SK-N-SH treated with all-trans-retinoic acid at 6 μM for 48 hours (cell line): ENCODE data around the gene KRTAP5-3.

Source experiments
- ATAC-seq: fragments of 200-7000 bp; cut with Tn5 transposase; 3 replicates; pipeline ENCODE4 v1.9.1; 2020; ENCODE audit warnings: mild to moderate bottlenecking, moderate library complexity
- ARNTL ChIP-seq: fragments of 450-650 bp; formaldehyde crosslinking; IDR thresholded peaks from 2 replicates; pipeline ENCODE4 v1.5.0; 2020; ENCODE audit warnings: low read depth, mild to moderate bottlenecking, moderate library complexity, borderline replicate concordance
- BACH2 ChIP-seq: fragments of 250-450 bp; sonication (Bioruptor Pico); IDR thresholded peaks from 2 replicates; pipeline ENCODE4 v1.9.0; 2021; ENCODE audit warnings: mild to moderate bottlenecking, borderline replicate concordance
- CREB5 ChIP-seq: fragments of 250-450 bp; sonication (Bioruptor Pico); IDR thresholded peaks from 2 replicates; pipeline ENCODE4 v1.5.1; 2020; ENCODE audit warnings: low read depth, mild to moderate bottlenecking, moderate library complexity
- CSDC2 ChIP-seq: fragments of 250-450 bp; sonication (Bioruptor Pico); IDR thresholded peaks from 2 replicates; pipeline ENCODE4 v1.5.0; 2020; ENCODE audit warnings: mild to moderate bottlenecking, moderate library complexity
- CSRNP3 ChIP-seq: fragments of 250-450 bp; sonication (Bioruptor Pico); IDR thresholded peaks from 2 replicates; pipeline ENCODE4 v1.5.1; 2021; ENCODE audit warnings: mild to moderate bottlenecking, moderate library complexity
- ESRRG ChIP-seq: fragments of 250-450 bp; sonication (Bioruptor Pico); IDR thresholded peaks from 2 replicates; pipeline ENCODE4 v1.6.1; 2021; ENCODE audit warnings: mild to moderate bottlenecking
- GLIS3 ChIP-seq: fragments of 250-450 bp; sonication (Bioruptor Pico); IDR thresholded peaks from 2 replicates; pipeline ENCODE4 v1.5.0; 2020; ENCODE audit warnings: mild to moderate bottlenecking, moderate library complexity
- ISL1 ChIP-seq: fragments of 250-450 bp; sonication (Bioruptor Pico); IDR thresholded peaks from 2 replicates; pipeline ENCODE4 v2.1.2; 2022; ENCODE audit warnings: mild to moderate bottlenecking, moderate library complexity
- OSR1 ChIP-seq: fragments of 250-450 bp; sonication (Bioruptor Pico); IDR thresholded peaks from 2 replicates; pipeline ENCODE4 v1.8.0; 2022; ENCODE audit warnings: moderate library complexity, mild to moderate bottlenecking, inconsistent platforms
- POU6F1 ChIP-seq: fragments of 250-450 bp; sonication (Bioruptor Pico); IDR thresholded peaks from 2 replicates; pipeline ENCODE4 v1.8.0; 2021; ENCODE audit warnings: low read depth, mild to moderate bottlenecking, moderate library complexity, borderline replicate concordance
- PPARA ChIP-seq: fragments of 250-450 bp; sonication (Bioruptor Pico); IDR thresholded peaks from 2 replicates; pipeline ENCODE4 v1.5.0; 2020; ENCODE audit warnings: mild to moderate bottlenecking, borderline replicate concordance
- RARB ChIP-seq: fragments of 250-450 bp; sonication (Bioruptor Pico); IDR thresholded peaks from 2 replicates; pipeline ENCODE4 v1.8.0; 2021; ENCODE audit warnings: mild to moderate bottlenecking, moderate library complexity
- SNAI2 ChIP-seq: fragments of 250-450 bp; sonication (Bioruptor Pico); IDR thresholded peaks from 2 replicates; pipeline ENCODE4 v1.5.0; 2020; ENCODE audit warnings: mild to moderate bottlenecking, moderate library complexity
- TOX ChIP-seq: fragments of 250-450 bp; sonication (Bioruptor Pico); IDR thresholded peaks from 2 replicates; pipeline ENCODE4 v1.8.0; 2021; ENCODE audit warnings: mild to moderate bottlenecking, moderate library complexity, borderline replicate concordance
- TSHZ2 ChIP-seq: fragments of 250-450 bp; sonication (Bioruptor Pico); IDR thresholded peaks from 2 replicates; pipeline ENCODE4 v1.5.0; 2020; ENCODE audit warnings: mild to moderate bottlenecking, moderate library complexity
- ZC3H10 ChIP-seq: fragments of 250-450 bp; sonication (Bioruptor Pico); IDR thresholded peaks from 2 replicates; pipeline ENCODE4 v1.5.1; 2021; ENCODE audit warnings: mild to moderate bottlenecking, moderate library complexity
- ZFP3 ChIP-seq: fragments of 250-450 bp; sonication (Bioruptor Pico); IDR thresholded peaks from 2 replicates; pipeline ENCODE4 v1.5.0; 2020; ENCODE audit warnings: mild to moderate bottlenecking, moderate library complexity
- ZFP30 ChIP-seq: fragments of 450-650 bp; formaldehyde crosslinking; IDR thresholded peaks from 2 replicates; pipeline ENCODE4 v1.5.0; 2022; ENCODE audit warnings: mild to moderate bottlenecking, moderate library complexity
- ZNF565 ChIP-seq: fragments of 450-650 bp; formaldehyde crosslinking; conservative IDR thresholded peaks from 2 replicates; pipeline ENCODE4 v1.5.0; 2020; ENCODE audit warnings: low read depth, mild to moderate bottlenecking, moderate library complexity
- ZNF70 ChIP-seq: fragments of 450-650 bp; formaldehyde crosslinking; IDR thresholded peaks from 2 replicates; pipeline ENCODE4 v1.5.0; 2020; ENCODE audit warnings: mild to moderate bottlenecking, moderate library complexity
- ZNF8 ChIP-seq: fragments of 450-650 bp; formaldehyde crosslinking; IDR thresholded peaks from 2 replicates; pipeline ENCODE4 v1.5.0; 2020; ENCODE audit warnings: mild to moderate bottlenecking, moderate library complexity

The KRTAP5-3 gene

GRCh38 chr11:1608363-1608762, at the start of gene KRTAP5-3:
Gene KRTAP5-3, minus strand, starts transcription at chr11:1608463. Its CDS starts 78 bp downstream, at chr11:1608385.
- no peak for ATAC-seq
- TF ChIP-seq ISL1 (CRISPR knock-in tag), result no peak
- TF ChIP-seq ESRRG (CRISPR knock-in tag), result no peak
- no peak for TF ChIP-seq PPARA (CRISPR knock-in tag)
- TF ChIP-seq BACH2 (CRISPR knock-in tag), result no peak
- no peak for TF ChIP-seq POU6F1 (CRISPR knock-in tag)
- TF ChIP-seq ARNTL (CRISPR knock-in tag), result no peak
- TF ChIP-seq CSRNP3 (CRISPR knock-in tag), result no peak
- no peak for TF ChIP-seq TSHZ2 (CRISPR knock-in tag)
- TF ChIP-seq SNAI2 (CRISPR knock-in tag), result no peak
- TF ChIP-seq OSR1, result no peak
- no peak for TF ChIP-seq GLIS3
- TF ChIP-seq RARB (CRISPR knock-in tag), result no peak
- TF ChIP-seq CREB5 (CRISPR knock-in tag), result no peak
- TF ChIP-seq ZFP30 (CRISPR knock-in tag), result no peak

- no peak for ATAC-seq
- TF ChIP-seq POU6F1 (CRISPR knock-in tag) (no peak), ZNF70 (CRISPR knock-in tag) (no peak), CSDC2 (no peak), ZFP30 (CRISPR knock-in tag) (no peak), TSHZ2 (CRISPR knock-in tag) (no peak), GLIS3 (no peak), ZFP3 (CRISPR knock-in tag) (no peak), ARNTL (CRISPR knock-in tag) (no peak), ZC3H10 (CRISPR knock-in tag) (no peak), SNAI2 (CRISPR knock-in tag) (no peak), CREB5 (CRISPR knock-in tag) (no peak), ESRRG (CRISPR knock-in tag) (no peak), PPARA (CRISPR knock-in tag) (no peak), OSR1 (no peak), ZNF565 (no peak), CSRNP3 (CRISPR knock-in tag) (no peak), BACH2 (CRISPR knock-in tag) (no peak), TOX (CRISPR knock-in tag) (no peak), RARB (CRISPR knock-in tag) (no peak), ZNF8 (CRISPR knock-in tag) (no peak)
Observed at GRCh38 chr11:1656670-1657069, 48.4 kb upstream of the KRTAP5-3 start.
